ENCODE measurements around the gene GRK3.
"Not testable (repeated sequence)": the region's sequence is repeated elsewhere in the genome, so short reads cannot be mapped to it uniquely, and the experiment has no call there.

The GRK3 gene

GRCh38 chr22:25701056-25701780, 136.7 kb downstream of the GRK3 start:
- Mint-ChIP-seq H3K36me3 (peaks cover 24 to 60% of the 10 kb centered on the region in 2 donors), H3K27ac (no peak overlapping the region), H3K4me1 (peaks cover 8 to 14% of the 10 kb centered on the region in 2 donors), H3K27me3 (no peaks in the 10 kb centered on the region), H3K4me3 (no peak overlapping the region), H3K9me3 (no peaks in the 10 kb centered on the region)
- DNase-seq (no peak), ATAC-seq (replicated peaks) (no peak)

DNA sequence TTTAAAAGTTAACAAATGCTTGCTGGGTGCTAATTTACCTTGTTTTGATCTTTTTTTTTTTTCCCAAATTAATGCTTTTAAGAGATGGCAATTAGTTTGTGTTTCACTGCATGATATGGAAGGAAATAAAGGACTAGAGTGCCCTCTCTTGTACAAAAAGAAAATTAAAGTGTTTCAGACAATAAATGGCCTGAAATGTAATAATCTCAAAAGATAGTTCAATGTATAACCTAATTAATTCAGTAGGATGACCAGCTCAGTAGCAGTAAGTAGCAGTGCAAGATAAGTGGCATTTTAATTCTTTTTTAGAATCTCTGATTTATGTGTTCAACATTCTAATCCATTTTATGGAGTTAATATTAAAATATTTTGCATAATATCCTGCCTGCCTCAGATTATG, 137.6 kb downstream of the GRK3 start:
- H3K9me3 Mint-ChIP-seq = no peaks in the 10 kb centered on the region
- no peaks in the 10 kb centered on the region for H3K27me3 Mint-ChIP-seq
- peak overlapping the region; percentile 37 for H3K27ac Mint-ChIP-seq
- ATAC-seq (replicated peaks) (no peak), DNase-seq (no peak)
- H3K36me3 Mint-ChIP-seq = peaks cover 30 to 63% of the 10 kb centered on the region in 2 donors
- peaks cover 8 to 14% of the 10 kb centered on the region in 2 donors for H3K4me1 Mint-ChIP-seq
- H3K4me3 Mint-ChIP-seq = no peak overlapping the region

- DNase-seq = no peak
- Mint-ChIP-seq H3K9me3 (no peaks in the 10 kb centered on the region), H3K27me3 (no peaks in the 10 kb centered on the region), H3K4me3 (no peak overlapping the region), H3K27ac (no peak overlapping the region), H3K4me1 (peaks cover 11 to 14% of the 10 kb centered on the region in 2 donors), H3K36me3 (peaks cover 36 to 63% of the 10 kb centered on the region in 2 donors)
- no peak for ATAC-seq (replicated peaks)
Observed at GRCh38 chr22:25702571-25703167, 138.2 kb downstream of the GRK3 start.

DNA sequence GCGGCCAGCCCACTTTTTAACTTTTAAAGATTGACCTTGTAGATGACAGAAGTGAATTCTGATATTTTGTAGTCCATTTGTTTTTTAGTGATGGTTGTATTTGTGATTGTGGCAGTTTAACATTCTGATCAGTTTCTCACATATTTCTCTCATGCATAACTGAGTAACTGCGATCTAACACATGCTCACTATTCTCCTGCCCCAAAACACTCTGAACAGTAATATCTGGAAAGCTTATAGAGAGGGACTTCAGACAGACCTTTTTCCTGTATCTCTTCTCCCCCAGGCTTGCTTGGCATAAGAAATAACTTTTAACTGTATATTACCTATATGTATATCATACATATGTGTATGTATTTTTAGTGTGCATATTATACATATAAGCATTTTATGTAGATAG, 140.2 kb downstream of the GRK3 start:
- Mint-ChIP-seq H3K27me3 (no peaks in the 10 kb centered on the region), H3K27ac (no peak overlapping the region), H3K9me3 (no peaks in the 10 kb centered on the region), H3K4me1 (peaks cover 7 to 14% of the 10 kb centered on the region in 2 donors), H3K36me3 (peaks cover 35 to 61% of the 10 kb centered on the region in 2 donors), H3K4me3 (no peak overlapping the region)
- no peak for DNase-seq
- peak in 1 of 2 donors; percentile 43 for ATAC-seq (replicated peaks)

DNA sequence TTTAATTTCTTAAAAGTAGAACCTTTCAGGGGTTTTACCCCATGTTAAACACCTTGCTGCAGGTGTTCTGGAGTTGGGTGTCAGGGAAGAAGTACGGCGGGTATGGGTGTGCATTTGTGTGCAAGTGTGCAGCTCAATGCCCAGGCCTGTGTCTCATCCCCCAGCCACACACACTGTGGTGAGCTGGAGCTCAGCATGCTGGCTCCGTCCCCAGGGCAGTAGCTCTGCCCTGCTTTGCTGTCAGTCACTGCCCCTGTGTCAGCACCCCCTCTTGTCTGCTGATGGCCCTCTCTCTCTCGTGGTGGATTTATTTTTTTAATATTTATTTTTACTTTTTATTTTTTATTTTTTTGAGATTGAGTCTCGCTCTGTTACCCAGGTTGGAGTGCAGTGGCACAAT, 141.7 kb downstream of the GRK3 start:
- DNase-seq (no peak), ATAC-seq (replicated peaks) (no peak)
- Mint-ChIP-seq H3K9me3 (no peaks in the 10 kb centered on the region), H3K27me3 (no peaks in the 10 kb centered on the region), H3K4me1 (peaks cover 7 to 9% of the 10 kb centered on the region in 2 donors), H3K4me3 (no peak overlapping the region), H3K36me3 (peaks cover 33 to 57% of the 10 kb centered on the region in 2 donors), H3K27ac (no peak overlapping the region)

DNA sequence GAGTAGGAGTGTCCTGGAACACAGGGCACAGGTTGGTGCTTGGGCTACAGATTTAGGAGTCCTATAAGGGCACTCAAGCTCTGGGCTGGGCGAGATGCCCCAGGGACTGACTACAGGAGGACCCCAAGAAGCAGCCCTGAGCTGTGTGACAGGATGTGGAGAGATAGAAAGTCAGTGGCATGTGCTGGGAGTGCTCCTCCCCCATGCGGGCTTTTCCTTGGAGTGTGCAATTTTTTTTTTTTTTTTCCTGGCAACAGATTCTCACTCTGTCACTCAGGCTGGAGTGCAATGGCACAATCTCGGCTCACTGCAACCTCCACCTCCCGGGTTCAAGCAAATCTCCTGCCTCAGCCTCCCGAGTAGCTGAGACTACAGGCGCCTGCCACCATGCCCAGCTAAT, 144.0 kb downstream of the GRK3 start:
- H3K9me3 Mint-ChIP-seq = not testable (repeated sequence)
- H3K27ac Mint-ChIP-seq = peak overlapping the region; percentile 16

DNA sequence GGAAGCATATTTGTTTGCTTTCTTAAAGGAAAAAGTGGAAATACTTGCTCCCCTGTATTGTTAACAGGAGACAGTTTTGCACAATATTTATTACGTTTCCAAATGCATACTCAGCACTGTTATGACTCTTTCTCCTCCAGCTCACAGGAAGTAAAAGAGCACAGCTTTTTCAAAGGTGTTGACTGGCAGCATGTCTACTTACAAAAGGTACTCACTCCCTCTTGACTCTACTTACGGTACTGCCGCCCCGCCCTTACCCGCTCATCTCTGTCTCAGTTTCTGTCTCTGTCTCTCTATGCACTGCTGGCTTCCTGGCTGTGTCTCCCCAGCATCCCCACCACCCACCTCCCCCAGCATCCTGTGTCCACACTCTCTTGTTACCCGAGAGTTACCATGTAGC, 145.3 kb downstream of the GRK3 start:
- Mint-ChIP-seq H3K4me3 (no peak overlapping the region), H3K27me3 (no peaks in the 10 kb centered on the region), H3K36me3 (peaks cover 38 to 53% of the 10 kb centered on the region in 2 donors), H3K27ac (peak overlapping the region; percentile 11), H3K9me3 (no peaks in the 10 kb centered on the region), H3K4me1 (peaks cover 0 to 5% of the 10 kb centered on the region in 2 donors)
- no peak for ATAC-seq (replicated peaks)
- no peak for DNase-seq

More for the DNA sequence above, 144.0 kb downstream of the GRK3 start:
- not testable (repeated sequence) for H3K4me3 Mint-ChIP-seq; DNase-seq; H3K4me1 Mint-ChIP-seq; H3K27me3 Mint-ChIP-seq; ATAC-seq (replicated peaks)
- peaks cover 43 to 63% of the 10 kb centered on the region in 2 donors for H3K36me3 Mint-ChIP-seq

DNA sequence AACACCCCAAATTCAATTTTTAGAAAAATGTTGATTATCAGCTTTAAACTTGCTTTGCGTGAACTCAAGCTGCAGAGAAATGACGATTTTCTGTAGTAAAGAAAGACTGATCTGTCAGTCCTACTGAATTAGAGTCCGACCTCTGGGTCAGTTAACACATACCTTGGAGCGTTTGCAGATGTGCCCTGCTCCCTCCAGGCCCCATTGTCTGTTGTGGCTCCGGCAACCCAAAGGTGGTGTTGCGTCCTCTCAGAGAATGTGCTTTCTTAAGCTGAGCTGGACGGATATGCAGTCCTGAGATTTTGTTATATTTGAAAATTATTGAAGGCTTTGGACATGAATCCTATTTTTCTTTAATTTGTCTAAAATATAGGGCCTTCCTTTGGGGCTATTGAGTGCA, 146.0 kb downstream of the GRK3 start:
- H3K4me1 Mint-ChIP-seq = peaks cover 0 to 3% of the 10 kb centered on the region in 2 donors
- DNase-seq (no peak), ATAC-seq (replicated peaks) (no peak)
- no peak overlapping the region for H3K27ac Mint-ChIP-seq
- no peaks in the 10 kb centered on the region for H3K27me3 Mint-ChIP-seq
- H3K9me3 Mint-ChIP-seq = no peaks in the 10 kb centered on the region
- H3K4me3 Mint-ChIP-seq = no peak overlapping the region
- H3K36me3 Mint-ChIP-seq = peaks cover 37 to 46% of the 10 kb centered on the region in 2 donors

GRCh38 chr22:25711491-25711890, 147.0 kb downstream of the GRK3 start:
- Mint-ChIP-seq H3K4me3 (no peak overlapping the region), H3K27ac (peak overlapping the region; percentile 81), H3K27me3 (no peaks in the 10 kb centered on the region), H3K36me3 (peaks cover 33 to 43% of the 10 kb centered on the region in 2 donors), H3K9me3 (no peaks in the 10 kb centered on the region), H3K4me1 (peaks cover 0 to 3% of the 10 kb centered on the region in 2 donors)
- DNase-seq = no peak
- ATAC-seq (replicated peaks) = no peak

GRCh38 chr22:25712661-25713400, 148.4 kb downstream of the GRK3 start:
- no peaks in the 10 kb centered on the region for H3K27me3 Mint-ChIP-seq
- H3K36me3 Mint-ChIP-seq = peaks cover 22 to 32% of the 10 kb centered on the region in 2 donors
- H3K27ac Mint-ChIP-seq = no peak overlapping the region
- H3K4me1 Mint-ChIP-seq = no peaks in the 10 kb centered on the region
- H3K9me3 Mint-ChIP-seq = no peaks in the 10 kb centered on the region
- H3K4me3 Mint-ChIP-seq = no peak overlapping the region
- no peak for DNase-seq
- no peak for ATAC-seq (replicated peaks)

GRCh38 chr22:25714070-25714469, 149.6 kb downstream of the GRK3 start:
- DNase-seq (no peak), ATAC-seq (replicated peaks) (no peak)
- no peaks in the 10 kb centered on the region for H3K27me3 Mint-ChIP-seq
- H3K9me3 Mint-ChIP-seq = no peaks in the 10 kb centered on the region
- H3K36me3 Mint-ChIP-seq = peaks cover 20 to 36% of the 10 kb centered on the region in 2 donors
- no peak overlapping the region for H3K4me3 Mint-ChIP-seq
- no peak overlapping the region for H3K27ac Mint-ChIP-seq
- H3K4me1 Mint-ChIP-seq = no peaks in the 10 kb centered on the region

GRCh38 chr22:25714739-25715138, 150.3 kb downstream of the GRK3 start:
- Mint-ChIP-seq H3K4me3 (no peak overlapping the region), H3K36me3 (peaks cover 20 to 35% of the 10 kb centered on the region in 2 donors), H3K4me1 (no peaks in the 10 kb centered on the region), H3K27ac (no peak overlapping the region), H3K27me3 (no peaks in the 10 kb centered on the region), H3K9me3 (no peaks in the 10 kb centered on the region)
- ATAC-seq (replicated peaks) (no peak), DNase-seq (no peak)

- DNase-seq (no peak), ATAC-seq (replicated peaks) (no peak)
- Mint-ChIP-seq H3K27me3 (no peaks in the 10 kb centered on the region), H3K27ac (no peak overlapping the region), H3K4me1 (no peaks in the 10 kb centered on the region), H3K4me3 (no peak overlapping the region), H3K9me3 (no peaks in the 10 kb centered on the region), H3K36me3 (peaks cover 12 to 25% of the 10 kb centered on the region in 2 donors)
Observed at GRCh38 chr22:25716637-25717036, 152.2 kb downstream of the GRK3 start.

GRCh38 chr22:25718135-25718840, 153.8 kb downstream of the GRK3 start:
- Mint-ChIP-seq H3K27ac (no peak overlapping the region), H3K36me3 (peaks cover 12 to 28% of the 10 kb centered on the region in 2 donors), H3K4me3 (no peak overlapping the region), H3K27me3 (no peaks in the 10 kb centered on the region), H3K4me1 (no peaks in the 10 kb centered on the region), H3K9me3 (no peaks in the 10 kb centered on the region)
- DNase-seq (no peak), ATAC-seq (replicated peaks) (no peak)
